H1 (cell line): Measurements from ENCODE around the gene C12orf43. TPM values are rescaled to one million over a fixed set of nuclear protein-coding genes. Genes with fewer than 3 reads are reported as not detected.

Source experiments
- CEBPB ChIP-seq: IDR thresholded peaks from 2 replicates; pipeline ENCODE4 v1.6.1; 2012; ENCODE audit warnings: low read depth, low read length
- FOSL1 ChIP-seq: IDR thresholded peaks from 2 replicates; pipeline ENCODE4 v1.6.1; 2011; ENCODE audit warnings: mild to moderate bottlenecking, low read depth, low read length, moderate library complexity; ENCODE audit not compliant: insufficient read depth
- MAX ChIP-seq: IDR thresholded peaks from 2 replicates; pipeline ENCODE4 v1.6.1; 2012; ENCODE audit warnings: inconsistent platforms
- polyA plus RNA-seq, 7 experiments: library from polyadenylated mRNA; depleted of rRNA in 3 of 7; stranded (reverse) in 5 of 7; unstranded in 2 of 7; fragments of >200 nt in 5 of 7; fragments of 200-250 nt in 2 of 7; gene quantifications; 1 replicate in 5 of 7; 2 replicates in 1 of 7; 4 replicates in 1 of 7; pipeline versions ENCODE4 v1.2.1 to v1.2.3, GENCODE V29; 2011 to 2013; ENCODE audit warnings: missing spikeins in 2 of 7, mixed read lengths in 2 of 7
- total RNA-seq: library from RNA; stranded (reverse); fragmentation: NEBNext Ultra II Directional; extraction: Animal tissue kit (Norgen Biotek cat#: 25700); gene quantifications from 2 replicates; pipeline ENCODE4 v1.2.1, GENCODE V29; 2021

The C12orf43 gene
- total and polyA plus RNA-seq, 2 of the 8 experiments (the other 6 are each of a cell fraction or from before 2014, with no cell fraction given) = 9.2 to 22.3 TPM

- TF ChIP-seq MAX (no peak), CEBPB (no peak), FOSL1 (no peak)
These were observed 23.3 kb downstream of the C12orf43 start (continued) for GRCh38 chr12:120992989-120993388.
